Measurements from ENCODE around the gene RELN.
"Not testable (repeated sequence)": the region's sequence is repeated elsewhere in the genome, so short reads cannot be mapped to it uniquely, and the experiment has no call there.

Gene RELN

DNA sequence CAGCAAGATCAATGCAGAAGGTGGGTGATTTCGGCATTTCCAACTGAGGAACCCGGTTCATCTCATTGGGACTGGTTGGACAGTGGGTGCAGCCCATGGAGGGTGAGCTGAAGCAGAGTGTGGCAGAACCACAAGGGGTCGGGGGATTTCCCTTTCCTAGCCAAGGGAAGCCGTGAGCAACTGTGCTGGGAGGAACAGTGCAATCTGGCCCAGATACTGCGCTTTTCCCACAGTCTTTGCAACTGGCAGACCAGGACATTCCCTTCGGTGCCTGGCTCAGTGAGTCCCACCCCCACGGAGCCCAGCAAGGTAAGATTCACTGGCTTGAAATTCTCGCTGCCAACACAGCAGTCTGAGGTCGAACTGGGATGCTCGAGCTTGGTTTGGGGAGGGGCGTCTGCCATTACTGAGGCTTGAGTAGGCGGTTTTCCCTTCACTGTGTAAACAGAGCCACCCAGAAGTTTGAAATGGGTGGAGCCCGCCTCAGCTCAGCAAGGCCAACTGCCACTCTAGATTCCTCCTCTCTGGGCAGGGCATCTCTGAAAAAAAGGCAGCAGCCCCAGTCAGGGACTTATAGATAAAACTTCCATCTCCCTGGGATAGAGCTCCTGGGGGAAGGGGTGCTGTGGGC, 484.8 kb downstream of the RELN start:
- Histone ChIP-seq H3K27me3 (ENCODE audit: control insufficient read depth, insufficient read depth, low read length) (no peaks in the 10 kb centered on the region), H3K4me1 (ENCODE audit: control insufficient read depth, insufficient read depth, low read length) (no peaks in the 10 kb centered on the region), H3K36me3 (ENCODE audit: control insufficient read depth, insufficient read depth, low read length) (no peaks in the 10 kb centered on the region), H3K9ac (ENCODE audit: low read length) (no peak overlapping the region), H3K27ac (ENCODE audit: low read depth, low read length) (no peak overlapping the region), H3K4me3 (ENCODE audit: low read length) (no peak overlapping the region)

DNA sequence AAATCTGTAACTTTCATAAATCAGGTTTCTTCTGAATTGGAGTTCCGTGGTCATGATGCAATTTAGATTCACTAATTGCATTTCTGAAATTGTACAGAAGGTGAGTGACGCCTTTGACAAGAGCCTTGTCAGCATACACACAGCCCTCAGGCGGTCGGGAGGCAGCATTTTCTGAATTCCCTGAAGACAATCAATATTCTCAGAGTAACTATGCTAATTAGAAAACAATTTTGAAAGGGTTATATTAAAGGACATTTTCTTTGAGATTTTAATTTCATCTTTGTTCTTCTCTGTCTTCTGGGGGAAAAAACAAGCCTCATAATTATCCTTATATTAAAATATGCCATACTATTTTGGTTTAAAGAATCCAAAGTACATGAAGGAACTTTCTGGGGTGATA, 488.3 kb downstream of the RELN start:
- H3K4me1 ChIP-seq (ENCODE audit: control insufficient read depth, insufficient read depth, low read length) = no peaks in the 10 kb centered on the region
- H3K27ac ChIP-seq (ENCODE audit: low read depth, low read length) = no peak overlapping the region
- H3K9ac ChIP-seq (ENCODE audit: low read length) = no peak overlapping the region
- no peaks in the 10 kb centered on the region for H3K27me3 ChIP-seq (ENCODE audit: control insufficient read depth, insufficient read depth, low read length)
- H3K36me3 ChIP-seq (ENCODE audit: control insufficient read depth, insufficient read depth, low read length) = no peaks in the 10 kb centered on the region
- H3K4me3 ChIP-seq (ENCODE audit: low read length) = no peak overlapping the region

DNA sequence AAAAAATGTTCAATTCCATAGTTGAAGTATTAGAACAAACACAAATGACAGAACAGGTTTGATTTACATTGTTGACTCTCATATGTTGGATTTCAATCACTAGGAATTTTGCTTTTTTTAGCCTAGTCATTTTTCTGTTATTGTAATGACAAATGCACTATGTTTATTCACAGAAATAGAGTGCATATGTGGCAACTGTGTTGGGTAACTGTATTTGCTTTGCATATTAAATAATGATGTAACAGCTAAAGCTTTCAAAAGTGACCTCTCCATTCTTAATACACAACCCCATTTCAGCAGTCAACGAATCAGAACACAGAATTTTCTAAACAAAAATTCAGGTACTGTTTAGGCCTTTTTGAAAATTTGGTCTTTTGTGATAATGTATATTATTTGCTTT, 489.5 kb downstream of the RELN start:
- Histone ChIP-seq H3K4me1 (ENCODE audit: control insufficient read depth, insufficient read depth, low read length) (no peaks in the 10 kb centered on the region), H3K27ac (ENCODE audit: low read depth, low read length) (no peak overlapping the region), H3K4me3 (ENCODE audit: low read length) (no peak overlapping the region), H3K9ac (ENCODE audit: low read length) (no peak overlapping the region), H3K36me3 (ENCODE audit: control insufficient read depth, insufficient read depth, low read length) (no peaks in the 10 kb centered on the region), H3K27me3 (ENCODE audit: control insufficient read depth, insufficient read depth, low read length) (no peaks in the 10 kb centered on the region)

DNA sequence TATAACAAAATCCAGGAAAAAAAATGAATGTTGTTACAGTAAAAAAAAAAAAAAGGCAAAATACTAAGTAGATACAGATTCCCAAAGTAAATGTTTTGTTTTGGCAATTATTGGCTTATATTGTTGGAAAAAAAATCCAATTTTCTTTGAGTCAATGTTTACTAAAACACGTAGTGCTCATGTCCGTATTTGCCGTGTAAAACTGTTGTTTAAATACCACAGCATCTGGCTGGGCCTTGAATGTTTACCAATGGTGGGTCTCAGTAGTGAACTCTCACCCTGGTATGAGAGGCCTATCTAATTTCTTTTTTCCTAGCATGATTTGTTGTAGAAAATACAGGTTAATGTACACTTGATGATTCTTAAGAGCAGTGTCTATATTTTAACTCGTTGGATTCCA, 502.0 kb downstream of the RELN start:
- Histone ChIP-seq H3K27me3 (ENCODE audit: control insufficient read depth, insufficient read depth, low read length) (no peaks in the 10 kb centered on the region), H3K4me1 (ENCODE audit: control insufficient read depth, insufficient read depth, low read length) (no peaks in the 10 kb centered on the region), H3K9ac (ENCODE audit: low read length) (no peak overlapping the region), H3K27ac (ENCODE audit: low read depth, low read length) (no peak overlapping the region), H3K36me3 (ENCODE audit: control insufficient read depth, insufficient read depth, low read length) (no peaks in the 10 kb centered on the region), H3K4me3 (ENCODE audit: low read length) (no peak overlapping the region)

DNA sequence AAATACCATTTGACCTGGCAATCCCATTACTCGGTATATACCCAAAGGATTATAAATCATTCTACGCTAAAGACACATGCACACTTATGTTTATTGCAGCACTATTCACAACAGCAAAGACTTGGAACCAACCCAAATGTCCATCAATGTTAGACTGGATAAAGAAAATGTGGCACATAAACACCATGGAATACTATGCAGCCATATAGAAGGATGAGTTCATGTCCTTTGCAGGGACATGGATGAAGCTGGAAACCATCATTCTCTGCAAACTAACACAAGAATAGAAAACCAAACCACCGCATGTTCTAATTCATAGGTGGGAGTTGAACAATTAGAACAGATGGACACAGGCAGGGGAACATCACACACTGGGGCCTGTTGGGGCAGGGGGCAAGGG, 502.6 kb downstream of the RELN start:
- not testable (repeated sequence) for H3K27me3 ChIP-seq (ENCODE audit: control insufficient read depth, insufficient read depth, low read length); H3K36me3 ChIP-seq (ENCODE audit: control insufficient read depth, insufficient read depth, low read length); H3K27ac ChIP-seq (ENCODE audit: low read depth, low read length); H3K4me3 ChIP-seq (ENCODE audit: low read length); H3K9ac ChIP-seq (ENCODE audit: low read length); H3K4me1 ChIP-seq (ENCODE audit: control insufficient read depth, insufficient read depth, low read length)

DNA sequence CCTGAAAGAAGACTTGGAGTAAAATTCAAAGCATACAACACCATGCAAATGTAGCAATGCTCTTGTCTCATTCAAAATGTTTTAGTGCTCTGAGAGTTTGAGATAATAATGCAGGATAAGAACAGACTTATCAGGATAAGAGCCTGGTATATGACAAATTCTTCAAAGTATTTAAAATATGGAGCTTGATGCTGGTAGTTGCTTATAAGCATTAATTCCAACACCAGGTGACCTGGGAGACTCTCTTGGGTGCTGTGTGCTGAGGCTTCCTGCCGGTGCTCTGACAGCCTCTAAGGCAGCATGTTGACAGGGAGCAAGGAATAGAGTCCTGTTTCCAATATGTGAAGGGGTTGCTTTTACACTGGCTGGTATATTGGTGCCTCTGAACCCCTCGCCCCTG, 508.7 kb downstream of the RELN start:
- no peak overlapping the region for H3K9ac ChIP-seq (ENCODE audit: low read length)
- no peak overlapping the region for H3K27ac ChIP-seq (ENCODE audit: low read depth, low read length)
- H3K4me1 ChIP-seq (ENCODE audit: control insufficient read depth, insufficient read depth, low read length) = no peaks in the 10 kb centered on the region
- no peaks in the 10 kb centered on the region for H3K27me3 ChIP-seq (ENCODE audit: control insufficient read depth, insufficient read depth, low read length)
- H3K4me3 ChIP-seq (ENCODE audit: low read length) = no peak overlapping the region
- no peaks in the 10 kb centered on the region for H3K36me3 ChIP-seq (ENCODE audit: control insufficient read depth, insufficient read depth, low read length)

DNA sequence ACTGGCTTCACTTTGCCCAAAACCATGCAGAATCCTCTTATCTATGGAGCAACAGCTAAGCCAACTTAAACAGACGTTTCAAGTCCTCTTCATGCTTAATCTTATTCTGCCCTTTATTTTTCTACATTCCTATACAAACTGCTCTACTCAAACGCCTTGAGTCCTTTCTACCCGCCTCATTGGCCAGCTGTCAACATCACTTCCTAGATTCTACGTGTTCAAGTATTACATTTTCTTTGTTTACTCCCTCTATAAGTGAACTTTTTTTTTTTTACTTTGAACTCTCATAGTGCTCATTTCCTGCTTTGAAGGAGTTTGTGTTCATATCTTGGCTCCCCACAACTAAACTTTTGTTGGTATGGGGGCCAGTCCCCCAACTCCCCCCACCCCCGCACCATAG, 514.5 kb downstream of the RELN start:
- Histone ChIP-seq H3K27ac (ENCODE audit: low read depth, low read length) (no peak overlapping the region), H3K27me3 (ENCODE audit: control insufficient read depth, insufficient read depth, low read length) (no peaks in the 10 kb centered on the region), H3K4me3 (ENCODE audit: low read length) (no peak overlapping the region), H3K9ac (ENCODE audit: low read length) (no peak overlapping the region), H3K4me1 (ENCODE audit: control insufficient read depth, insufficient read depth, low read length) (no peaks in the 10 kb centered on the region), H3K36me3 (ENCODE audit: control insufficient read depth, insufficient read depth, low read length) (no peaks in the 10 kb centered on the region)

DNA sequence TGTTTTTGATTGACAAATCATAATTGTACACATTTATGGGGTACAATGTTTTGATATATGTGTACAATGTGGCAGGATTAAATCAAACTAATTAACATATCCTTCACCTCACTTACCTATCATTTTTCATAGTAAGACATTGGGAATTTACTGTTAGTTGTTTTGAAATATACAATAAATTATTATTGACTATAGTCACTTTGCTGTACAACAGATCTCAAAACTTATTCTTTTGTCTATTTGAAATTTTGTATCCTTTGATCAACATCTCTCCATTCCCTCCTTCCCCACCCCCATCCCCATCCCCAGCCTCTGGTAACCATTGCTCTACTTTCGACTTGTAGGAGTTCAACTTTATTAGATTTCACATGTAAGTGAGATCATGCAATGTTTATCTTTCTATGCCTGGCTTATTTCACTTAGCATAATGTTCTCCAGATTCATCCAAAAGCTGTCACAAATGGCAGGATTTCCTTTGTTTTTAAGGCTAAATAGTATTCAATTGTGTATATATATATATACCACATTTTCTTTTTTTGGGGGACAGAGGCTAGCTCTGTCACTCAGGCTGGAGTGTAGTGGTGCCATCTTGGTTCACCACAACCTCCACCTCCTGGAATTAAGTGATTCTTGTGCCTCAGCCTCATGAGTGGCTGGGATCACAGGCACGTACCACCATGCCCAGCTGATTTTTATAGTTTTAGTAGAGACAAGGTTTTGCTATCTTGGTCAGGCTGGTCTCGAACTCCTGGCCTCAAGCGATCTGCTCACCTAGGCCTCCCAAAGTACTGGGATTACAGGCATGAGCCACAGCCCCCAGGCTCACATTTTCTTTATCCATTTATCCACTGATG, 520.1 kb downstream of the RELN start:
- no peaks in the 10 kb centered on the region for H3K27me3 ChIP-seq (ENCODE audit: control insufficient read depth, insufficient read depth, low read length)
- H3K36me3 ChIP-seq (ENCODE audit: control insufficient read depth, insufficient read depth, low read length) = no peaks in the 10 kb centered on the region
- H3K4me3 ChIP-seq (ENCODE audit: low read length) = no peak overlapping the region
- H3K27ac ChIP-seq (ENCODE audit: low read depth, low read length) = no peak overlapping the region
- H3K9ac ChIP-seq (ENCODE audit: low read length) = no peak overlapping the region
- no peaks in the 10 kb centered on the region for H3K4me1 ChIP-seq (ENCODE audit: control insufficient read depth, insufficient read depth, low read length)

DNA sequence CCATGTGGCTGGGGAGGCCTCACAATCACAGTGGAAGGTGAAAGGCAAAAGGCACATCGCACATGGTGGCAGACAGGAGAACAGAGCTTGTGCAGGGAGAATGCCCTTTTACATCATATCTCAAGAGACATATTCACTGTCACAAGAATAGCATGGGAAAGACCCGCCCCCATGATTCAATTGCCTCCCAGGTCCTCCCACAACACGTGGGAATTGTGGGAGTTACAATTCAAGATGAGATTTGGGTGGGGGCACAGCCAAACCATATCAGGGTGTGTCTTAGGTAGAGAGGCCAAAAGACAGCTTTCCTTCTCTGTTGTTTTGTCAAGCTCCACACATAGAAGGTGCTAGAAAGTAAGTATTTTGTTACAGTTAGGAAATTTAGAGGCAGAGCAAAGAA, 522.6 kb downstream of the RELN start:
- Histone ChIP-seq H3K36me3 (ENCODE audit: control insufficient read depth, insufficient read depth, low read length) (no peaks in the 10 kb centered on the region), H3K27me3 (ENCODE audit: control insufficient read depth, insufficient read depth, low read length) (no peaks in the 10 kb centered on the region), H3K4me1 (ENCODE audit: control insufficient read depth, insufficient read depth, low read length) (no peaks in the 10 kb centered on the region), H3K27ac (ENCODE audit: low read depth, low read length) (no peak overlapping the region), H3K4me3 (ENCODE audit: low read length) (no peak overlapping the region), H3K9ac (ENCODE audit: low read length) (no peak overlapping the region)

DNA sequence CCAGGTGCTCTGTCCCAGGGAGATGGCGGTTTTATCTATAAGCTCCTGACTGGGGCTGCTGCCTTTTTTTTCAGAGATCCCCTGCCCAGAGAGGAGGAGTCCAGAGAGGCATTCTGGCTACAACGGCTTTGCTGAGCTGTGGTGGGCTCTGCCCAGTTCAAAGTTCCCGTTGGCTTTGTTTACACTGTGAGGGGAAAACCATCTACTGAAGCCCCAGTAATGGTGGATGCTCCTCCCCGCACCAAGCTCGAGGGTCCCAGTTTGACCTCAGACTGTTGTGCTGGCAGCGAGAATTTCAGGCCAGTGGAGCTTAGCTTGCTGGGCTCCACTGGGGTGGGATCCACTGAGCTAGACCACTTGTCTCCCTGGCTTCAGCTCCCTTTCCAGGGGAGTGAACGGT, 527.1 kb downstream of the RELN start:
- Histone ChIP-seq H3K36me3 (ENCODE audit: control insufficient read depth, insufficient read depth, low read length) (no peaks in the 10 kb centered on the region), H3K4me1 (ENCODE audit: control insufficient read depth, insufficient read depth, low read length) (no peaks in the 10 kb centered on the region), H3K27me3 (ENCODE audit: control insufficient read depth, insufficient read depth, low read length) (no peaks in the 10 kb centered on the region), H3K27ac (ENCODE audit: low read depth, low read length) (no peak overlapping the region), H3K9ac (ENCODE audit: low read length) (no peak overlapping the region), H3K4me3 (ENCODE audit: low read length) (no peak overlapping the region)

DNA sequence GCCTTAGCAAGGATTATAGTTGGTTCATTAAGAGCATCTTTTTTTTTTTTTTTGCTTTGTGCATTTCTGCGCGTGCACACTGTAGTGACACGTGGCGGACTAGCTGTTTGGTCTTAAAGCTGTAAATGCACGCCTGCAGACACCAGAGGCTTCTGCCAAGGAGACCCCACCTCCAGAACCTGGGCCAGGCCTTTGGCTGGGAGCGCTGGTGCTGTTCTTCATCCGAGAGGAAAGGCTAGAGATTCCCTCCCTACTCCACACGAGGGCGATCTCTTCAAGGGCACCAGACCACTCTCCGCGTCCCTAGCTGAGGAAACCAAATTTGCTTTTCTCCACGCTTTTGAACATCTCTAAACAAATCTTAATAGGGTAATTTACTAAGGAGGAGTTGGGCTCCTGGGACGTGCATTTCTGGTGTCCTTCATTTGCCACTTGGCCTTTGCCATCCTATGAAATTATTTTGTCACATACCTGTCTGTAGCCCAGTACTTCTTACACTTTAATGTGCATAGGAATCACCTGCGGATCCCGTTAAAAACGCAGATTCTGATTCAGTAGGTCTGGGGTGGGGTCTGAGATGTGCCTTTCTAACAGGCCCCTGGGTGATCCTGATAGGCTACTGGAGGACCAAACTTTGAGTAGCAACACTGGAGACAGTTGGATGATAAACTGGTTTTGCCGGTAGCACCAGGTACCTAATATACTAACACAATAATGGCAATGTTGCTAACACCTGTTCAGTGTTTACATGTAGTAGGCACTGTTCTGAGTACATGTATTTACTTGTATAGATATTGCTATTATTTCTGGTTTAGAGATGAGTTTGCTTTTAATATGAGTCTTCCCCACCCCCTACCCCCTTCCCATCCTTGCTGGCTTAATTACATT, 542.1 kb downstream of the RELN start:
- Histone ChIP-seq H3K4me3 (ENCODE audit: low read length) (no peak overlapping the region), H3K27ac (ENCODE audit: low read depth, low read length) (no peak overlapping the region), H3K36me3 (ENCODE audit: control insufficient read depth, insufficient read depth, low read length) (no peaks in the 10 kb centered on the region), H3K9ac (ENCODE audit: low read length) (no peak overlapping the region), H3K4me1 (ENCODE audit: control insufficient read depth, insufficient read depth, low read length) (no peaks in the 10 kb centered on the region), H3K27me3 (ENCODE audit: control insufficient read depth, insufficient read depth, low read length) (no peaks in the 10 kb centered on the region)

DNA sequence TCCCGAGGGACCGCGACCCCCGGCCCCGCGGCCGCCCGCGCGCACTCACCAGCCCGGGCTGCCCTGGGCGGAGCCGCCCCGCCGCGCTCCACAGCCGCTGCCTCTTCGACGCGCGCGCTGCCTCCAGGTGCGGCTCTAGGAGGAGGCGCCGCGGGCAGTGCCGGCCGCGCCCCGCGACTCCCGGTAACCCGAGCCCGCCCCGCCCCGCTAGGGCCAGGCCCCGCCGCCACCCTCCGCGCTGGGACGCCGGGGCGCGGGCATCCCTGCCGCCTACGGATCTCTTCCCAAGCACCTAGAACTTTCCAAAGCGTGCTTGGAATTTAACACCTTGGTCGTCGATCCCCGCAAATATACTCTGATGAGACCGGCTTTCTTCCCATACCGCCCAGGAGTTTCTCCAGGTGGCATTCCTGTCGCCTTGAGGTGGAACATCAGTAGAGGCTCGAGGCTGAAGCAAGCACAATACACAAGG, 543.4 kb downstream of the RELN start, which contains the start of gene SLC26A5:
TSS of gene SLC26A5 (minus strand) at position 159 of the 472 bp plus-strand sequence. CDS start 24,693 bp downstream, outside the sequence.
- peak within 1 kb of the TSS; percentile 44 for H3K4me3 ChIP-seq (ENCODE audit: low read length)
- H3K36me3 ChIP-seq (ENCODE audit: control insufficient read depth, insufficient read depth, low read length) = no peaks in the 10 kb centered on the region
- no peak within 1 kb of the TSS for H3K9ac ChIP-seq (ENCODE audit: low read length)
- no peaks in the 10 kb centered on the region for H3K4me1 ChIP-seq (ENCODE audit: control insufficient read depth, insufficient read depth, low read length)
- H3K27ac ChIP-seq (ENCODE audit: low read depth, low read length) = no peak within 1 kb of the TSS
- H3K27me3 ChIP-seq (ENCODE audit: control insufficient read depth, insufficient read depth, low read length) = no peaks in the 10 kb centered on the region

Measured in rectal smooth muscle tissue (tissue), 1 donor.